SK-N-MC (cell line): ENCODE measurements around the gene MTA1.

Source experiments
- EZH2 ChIP-seq: fragments of 200-600 bp; sonication (generic); IDR thresholded peaks from one replicate; pipeline ENCODE4 v1.6.1; 2017; ENCODE audit warnings: antibody characterized with exemption
- POLR2AphosphoS5 ChIP-seq: IDR thresholded peaks from 2 replicates; pipeline ENCODE4 v1.6.1; 2012; ENCODE audit warnings: mild to moderate bottlenecking, low read depth, low read length, borderline replicate concordance

- TF ChIP-seq EZH2 (no peak), POLR2AphosphoS5 (no peak)
Measured at GRCh38 chr14:105500036-105500725, 80.6 kb downstream of the MTA1 start.
